ENCODE measurements around the gene EMX2. TPM values are rescaled to one million over a fixed set of nuclear protein-coding genes. Genes with fewer than 3 reads are reported as not detected.

Gene EMX2
- total RNA-seq, 1 experiment from 2014 or later = 4.7 TPM

DNA sequence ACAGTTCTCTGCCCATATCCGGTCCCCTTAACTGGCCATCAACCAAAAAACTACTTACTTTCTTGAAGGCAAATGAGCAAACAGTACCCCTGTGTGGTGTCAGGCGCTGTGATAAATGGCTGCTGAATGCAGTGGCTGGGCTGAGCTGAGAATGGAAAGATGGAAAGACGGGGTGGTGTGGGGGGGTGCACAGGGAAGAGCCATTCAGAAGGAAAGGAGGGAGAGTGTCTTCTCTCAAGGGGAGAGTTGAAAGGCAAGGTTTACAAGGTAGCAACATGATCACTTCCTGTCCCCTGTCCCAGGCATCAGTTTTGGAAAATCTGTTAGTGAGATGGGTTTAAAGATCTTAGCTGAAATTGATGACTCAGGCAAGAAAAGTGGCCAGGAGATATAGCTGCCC is 22.5 kb downstream of the EMX2 start:
- Mint-ChIP-seq H3K9me3 (ENCODE audit: unreplicated experiment) (no peaks in the 10 kb centered on the region), H3K4me1 (ENCODE audit: low read depth, unreplicated experiment) (peaks cover 14% of the 10 kb centered on the region), H3K27me3 (ENCODE audit: insufficient read depth, unreplicated experiment) (no peaks in the 10 kb centered on the region), H3K4me3 (ENCODE audit: unreplicated experiment) (no peak overlapping the region), H3K36me3 (ENCODE audit: insufficient read depth, unreplicated experiment) (no peaks in the 10 kb centered on the region), H3K27ac (ENCODE audit: unreplicated experiment) (no peak overlapping the region)
- no peak for DNase-seq
- intact Hi-C loops (cut with micrococcal nuclease; ENCODE audit: unreplicated experiment) = no loop called here
- Histone ChIP-seq H3K4me1 (peaks cover 6% of the 10 kb centered on the region; the same call in 1 of the 2 replicates), H3K9me3 (no peaks in the 10 kb centered on the region), H3K27me3 (replicated peaks; ENCODE audit: control insufficient read depth, insufficient read depth, low read length) (no peaks in the 10 kb centered on the region), H3K36me3 (ENCODE audit: control insufficient read depth, insufficient read depth, low read length) (no peaks in the 10 kb centered on the region), H3K4me3 (ENCODE audit: low read depth, low read length) (no peak overlapping the region)
- TF ChIP-seq, protein P1, sequence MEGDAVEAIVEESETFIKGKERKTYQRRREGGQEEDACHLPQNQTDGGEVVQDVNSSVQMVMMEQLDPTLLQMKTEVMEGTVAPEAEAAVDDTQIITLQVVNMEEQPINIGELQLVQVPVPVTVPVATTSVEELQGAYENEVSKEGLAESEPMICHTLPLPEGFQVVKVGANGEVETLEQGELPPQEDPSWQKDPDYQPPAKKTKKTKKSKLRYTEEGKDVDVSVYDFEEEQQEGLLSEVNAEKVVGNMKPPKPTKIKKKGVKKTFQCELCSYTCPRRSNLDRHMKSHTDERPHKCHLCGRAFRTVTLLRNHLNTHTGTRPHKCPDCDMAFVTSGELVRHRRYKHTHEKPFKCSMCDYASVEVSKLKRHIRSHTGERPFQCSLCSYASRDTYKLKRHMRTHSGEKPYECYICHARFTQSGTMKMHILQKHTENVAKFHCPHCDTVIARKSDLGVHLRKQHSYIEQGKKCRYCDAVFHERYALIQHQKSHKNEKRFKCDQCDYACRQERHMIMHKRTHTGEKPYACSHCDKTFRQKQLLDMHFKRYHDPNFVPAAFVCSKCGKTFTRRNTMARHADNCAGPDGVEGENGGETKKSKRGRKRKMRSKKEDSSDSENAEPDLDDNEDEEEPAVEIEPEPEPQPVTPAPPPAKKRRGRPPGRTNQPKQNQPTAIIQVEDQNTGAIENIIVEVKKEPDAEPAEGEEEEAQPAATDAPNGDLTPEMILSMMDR (IDR thresholded peaks at IDR 0.05; ENCODE audit: insufficient read depth in 1 of 2, low read depth in 1 of 2, low read length in 1 of 2, severe bottlenecking in 1 of 2, unreplicated experiment in 1 of 2) = no peak
- ChIA-PET CTCF (interaction anchor here (0.7 kb wide), 1 partner anchor 39 kb away, joined by 3 read pairs; no protein-coding TSS in a partner anchor), POLR2A (no interaction called here)
- BruUV-seq (replicated peaks) = no TSS peak

DNA sequence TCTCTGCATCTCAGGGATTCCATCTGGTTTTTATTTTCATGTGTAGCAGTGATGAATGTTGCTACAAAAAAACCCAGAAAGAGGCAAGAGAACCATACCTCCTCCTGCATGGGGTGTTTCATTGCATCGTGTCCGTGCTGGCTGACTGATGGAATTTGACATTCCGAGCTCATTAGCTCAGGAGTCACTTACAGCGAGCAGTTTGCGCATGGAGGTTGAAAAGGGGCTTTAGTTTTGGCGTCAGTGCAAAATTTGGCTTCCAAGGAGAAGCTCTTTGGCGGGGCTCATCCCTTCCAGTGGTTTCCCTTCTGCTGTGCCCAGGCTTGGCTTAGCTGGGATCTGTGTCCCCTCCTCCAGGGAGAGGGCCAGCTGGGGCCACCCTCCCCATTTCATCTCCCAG is 25.8 kb downstream of the EMX2 start:
- no peaks in the 10 kb centered on the region for H3K27me3 Mint-ChIP-seq (ENCODE audit: insufficient read depth, unreplicated experiment)
- intact Hi-C loops (cut with micrococcal nuclease; ENCODE audit: unreplicated experiment) = no loop called here
- no peak overlapping the region for H3K27ac Mint-ChIP-seq (ENCODE audit: unreplicated experiment)
- TF ChIP-seq, protein P1 (IDR thresholded peaks at IDR 0.05; ENCODE audit: insufficient read depth in 1 of 2, low read depth in 1 of 2, low read length in 1 of 2, severe bottlenecking in 1 of 2, unreplicated experiment in 1 of 2) = no peak
- no peak for DNase-seq
- Histone ChIP-seq H3K9me3 (no peaks in the 10 kb centered on the region), H3K36me3 (ENCODE audit: control insufficient read depth, insufficient read depth, low read length) (no peaks in the 10 kb centered on the region), H3K4me1 (peaks cover 6% of the 10 kb centered on the region; the same call in 1 of the 2 replicates), H3K4me3 (ENCODE audit: low read depth, low read length) (no peak overlapping the region), H3K27me3 (replicated peaks; ENCODE audit: control insufficient read depth, insufficient read depth, low read length) (no peaks in the 10 kb centered on the region)
- H3K9me3 Mint-ChIP-seq (ENCODE audit: unreplicated experiment) = no peaks in the 10 kb centered on the region
- H3K4me3 Mint-ChIP-seq (ENCODE audit: unreplicated experiment) = no peak overlapping the region
- POLR2A ChIA-PET = no interaction called here
- CTCF ChIA-PET = no interaction called here
- no peaks in the 10 kb centered on the region for H3K36me3 Mint-ChIP-seq (ENCODE audit: insufficient read depth, unreplicated experiment)
- H3K4me1 Mint-ChIP-seq (ENCODE audit: low read depth, unreplicated experiment) = peaks cover 18% of the 10 kb centered on the region
- no TSS peak for BruUV-seq (replicated peaks)

DNA sequence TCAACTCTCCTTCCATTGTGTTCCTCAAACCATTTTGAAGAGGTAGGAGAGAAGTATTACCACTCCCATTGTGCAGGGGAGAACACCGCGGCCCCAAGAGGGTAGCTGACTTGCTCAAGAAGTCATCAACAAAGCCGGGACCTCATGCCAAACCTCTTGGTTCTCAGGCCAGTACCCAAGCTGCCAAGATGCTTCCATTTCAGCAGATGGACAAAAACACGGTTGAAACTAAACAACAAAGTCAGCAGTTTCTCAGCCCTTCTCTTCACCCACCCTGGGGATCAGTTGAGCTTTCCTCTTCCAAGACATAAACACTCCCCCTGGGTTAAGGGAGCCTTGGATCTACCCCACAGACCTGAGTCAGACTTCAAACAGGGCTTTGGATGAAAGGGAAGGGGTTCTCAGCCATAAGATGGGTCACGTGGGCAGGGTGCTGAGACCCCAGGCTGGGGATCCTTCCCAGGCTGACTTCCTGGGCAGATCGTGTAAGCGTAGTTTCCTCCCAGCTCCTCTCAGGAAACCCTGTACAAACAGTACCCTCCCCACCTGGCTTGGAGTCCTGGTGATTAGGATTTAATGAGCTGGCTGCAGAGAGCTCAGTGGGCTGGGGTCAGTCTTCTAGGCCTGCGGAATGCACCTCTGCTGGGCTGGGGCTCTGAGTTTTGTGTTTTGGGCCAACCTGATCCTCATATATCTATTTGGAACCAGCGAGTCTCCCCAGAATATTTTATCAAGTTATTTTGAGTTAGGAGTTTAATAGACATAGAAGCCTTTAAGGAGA is 27.3 kb downstream of the EMX2 start:
- Histone ChIP-seq H3K4me1 (peaks cover 11% of the 10 kb centered on the region), H3K4me3 (ENCODE audit: low read depth, low read length) (no peak overlapping the region), H3K36me3 (ENCODE audit: control insufficient read depth, insufficient read depth, low read length) (no peaks in the 10 kb centered on the region), H3K9me3 (no peaks in the 10 kb centered on the region), H3K27me3 (replicated peaks; ENCODE audit: control insufficient read depth, insufficient read depth, low read length) (no peaks in the 10 kb centered on the region)
- no TSS peak for BruUV-seq (replicated peaks)
- ChIA-PET POLR2A (no interaction called here), CTCF (no interaction called here)
- intact Hi-C loops (cut with micrococcal nuclease; ENCODE audit: unreplicated experiment) = no loop called here
- no peak for DNase-seq
- Mint-ChIP-seq H3K4me3 (ENCODE audit: unreplicated experiment) (no peak overlapping the region), H3K27ac (ENCODE audit: unreplicated experiment) (no peak overlapping the region), H3K27me3 (ENCODE audit: insufficient read depth, unreplicated experiment) (no peaks in the 10 kb centered on the region), H3K9me3 (ENCODE audit: unreplicated experiment) (no peaks in the 10 kb centered on the region), H3K36me3 (ENCODE audit: insufficient read depth, unreplicated experiment) (no peaks in the 10 kb centered on the region), H3K4me1 (ENCODE audit: low read depth, unreplicated experiment) (peaks cover 16% of the 10 kb centered on the region)
- TF ChIP-seq, protein P1 (IDR thresholded peaks at IDR 0.05; ENCODE audit: insufficient read depth in 1 of 2, low read depth in 1 of 2, low read length in 1 of 2, severe bottlenecking in 1 of 2, unreplicated experiment in 1 of 2) = no peak
